NT2/D1 (cell line): ENCODE results near the gene EML4.

ENCODE experiments used
- YY1 ChIP-seq: IDR thresholded peaks from 2 replicates; pipeline ENCODE4 v1.6.1; 2011; ENCODE audit not compliant: insufficient read length, insufficient read depth
- ZNF274 ChIP-seq: IDR thresholded peaks from 2 replicates; pipeline ENCODE4 v1.6.1; 2011; ENCODE audit warnings: mild to moderate bottlenecking, low read depth, low read length

- TF ChIP-seq ZNF274 (no peak), YY1 (no peak)
These were observed 31.9 kb upstream of the EML4 start for GRCh38 chr2:42137125-42137841.
